Chondrocyte (in vitro differentiated cells): ENCODE results near the gene KRTAP20-3. TPM values are rescaled to one million over a fixed set of nuclear protein-coding genes. Genes with fewer than 3 reads are reported as not detected.

Experiments
- DNase-seq: peaks from one replicate; pipeline ENCODE4 v3.0.0; 2021; ENCODE audit warnings: mixed read lengths, low spot score
- H3K27ac Mint-ChIP-seq: one replicate; pipeline ENCODE4 v1.8.0; 2021; ENCODE audit warnings: mild to moderate bottlenecking, moderate library complexity, mixed read lengths; ENCODE audit not compliant: unreplicated experiment
- H3K27me3 Mint-ChIP-seq: 2 replicates; pipeline ENCODE4 v1.8.0; 2021; ENCODE audit warnings: low read depth, mixed read lengths
- H3K36me3 Mint-ChIP-seq: 2 replicates; pipeline ENCODE4 v1.8.0; 2021; ENCODE audit warnings: low read depth, mixed read lengths
- H3K4me1 Mint-ChIP-seq: 2 replicates; pipeline ENCODE4 v1.8.0; 2021; ENCODE audit warnings: low read depth, mild to moderate bottlenecking, mixed read lengths
- H3K4me3 Mint-ChIP-seq: one replicate; pipeline ENCODE4 v1.8.0; 2021; ENCODE audit warnings: mild to moderate bottlenecking, moderate library complexity, mixed read lengths; ENCODE audit not compliant: unreplicated experiment
- H3K9me3 Mint-ChIP-seq: 2 replicates; pipeline ENCODE4 v1.8.0; 2021; ENCODE audit warnings: low read depth, mixed read lengths
- CTCF ChIP-seq: fragments of 200-600 bp; sonication (generic); IDR thresholded peaks from 2 replicates; pipeline ENCODE4 v1.5.0; 2021; ENCODE audit warnings: antibody characterized with exemption, mild to moderate bottlenecking, moderate library complexity
- long read RNA-seq: library from polyadenylated mRNA; stranded (forward); transcript quantifications from one replicate; pipeline ENCODE4 v2.0.0, GENCODE V29; 2021
- total RNA-seq: library from RNA; stranded (reverse); gene quantifications from 3 replicates; pipeline ENCODE4 v1.2.1, GENCODE V29; 2021

The KRTAP20-3 gene
- total RNA-seq = not detected in 3 replicates
- long read RNA-seq = 0 reads

- H3K27ac Mint-ChIP-seq = no peak within 1 kb of the TSS
- no peak for TF ChIP-seq CTCF
These were observed at the start of gene KRTAP20-3 for GRCh38 chr21:30642564-30642963. Gene KRTAP20-3 (plus strand): TSS chr21:30642864.

GRCh38 chr21:30598802-30599201 lies 43.9 kb upstream of the KRTAP20-3 start, which contains the start of gene KRTAP6-2:
Gene KRTAP6-2 (minus strand): TSS chr21:30598902. CDS start chr21:30598874, 28 bp downstream.
- H3K4me1 Mint-ChIP-seq = no peaks in the 10 kb centered on the region
- no peak within 1 kb of the TSS for H3K27ac Mint-ChIP-seq
- no peak for DNase-seq
- no peaks in the 10 kb centered on the region for H3K27me3 Mint-ChIP-seq
- H3K9me3 Mint-ChIP-seq = peaks cover 14% of the 10 kb centered on the region
- TF ChIP-seq CTCF = no peak
- no peak within 1 kb of the TSS for H3K4me3 Mint-ChIP-seq
- H3K36me3 Mint-ChIP-seq = no peaks in the 10 kb centered on the region

More at GRCh38 chr21:30642564-30642963, at the start of gene KRTAP20-3:
- no peaks in the 10 kb centered on the region for H3K36me3 Mint-ChIP-seq
- no peak for DNase-seq
- no peaks in the 10 kb centered on the region for H3K4me1 Mint-ChIP-seq
- peaks cover 36% of the 10 kb centered on the region for H3K9me3 Mint-ChIP-seq
- no peaks in the 10 kb centered on the region for H3K27me3 Mint-ChIP-seq
- H3K4me3 Mint-ChIP-seq = no peak within 1 kb of the TSS

GRCh38 chr21:30600787-30601186 lies 41.9 kb upstream of the KRTAP20-3 start, which contains the start of gene KRTAP22-1:
Gene KRTAP22-1 (plus strand): TSS chr21:30601087.
- H3K4me3 Mint-ChIP-seq = no peak within 1 kb of the TSS
- no peaks in the 10 kb centered on the region for H3K36me3 Mint-ChIP-seq
- H3K4me1 Mint-ChIP-seq = no peaks in the 10 kb centered on the region
- H3K27ac Mint-ChIP-seq = no peak within 1 kb of the TSS
- H3K9me3 Mint-ChIP-seq = peaks cover 17% of the 10 kb centered on the region
- TF ChIP-seq CTCF = no peak
- DNase-seq = no peak
- no peaks in the 10 kb centered on the region for H3K27me3 Mint-ChIP-seq

GRCh38 chr21:30605968-30606367 lies 36.7 kb upstream of the KRTAP20-3 start:
- no peak for DNase-seq
- no peak overlapping the region for H3K4me3 Mint-ChIP-seq
- H3K27me3 Mint-ChIP-seq = no peaks in the 10 kb centered on the region
- H3K4me1 Mint-ChIP-seq = no peaks in the 10 kb centered on the region
- no peak overlapping the region for H3K27ac Mint-ChIP-seq
- no peak for TF ChIP-seq CTCF
- peaks cover 28% of the 10 kb centered on the region for H3K9me3 Mint-ChIP-seq
- no peaks in the 10 kb centered on the region for H3K36me3 Mint-ChIP-seq

- no peak overlapping the region for H3K27ac Mint-ChIP-seq
- no peak for TF ChIP-seq CTCF
- no peaks in the 10 kb centered on the region for H3K36me3 Mint-ChIP-seq
- H3K9me3 Mint-ChIP-seq = peaks cover 23% of the 10 kb centered on the region
- no peaks in the 10 kb centered on the region for H3K27me3 Mint-ChIP-seq
- H3K4me3 Mint-ChIP-seq = no peak overlapping the region
- no peak for DNase-seq
- peaks cover 3% of the 10 kb centered on the region for H3K4me1 Mint-ChIP-seq
These were observed 30.5 kb upstream of the KRTAP20-3 start for GRCh38 chr21:30612132-30612531.
